Lower leg skin (tissue), 4 donors: Measurements from ENCODE around the gene MGA. TPM values are rescaled to one million over a fixed set of nuclear protein-coding genes. Genes with fewer than 3 reads are reported as not detected.

ENCODE experiments used
- DNase-seq, 2 donors: peaks; one replicate each; pipeline ENCODE4 v3.0.0-alpha.2; 2019; ENCODE audit warnings: low spot score in 2 of 2
- H3K4me3 ChIP-seq: fragments of 200-600 bp; sonication (generic); 2 replicates; pipeline ENCODE4 v1.5.1; 2017; ENCODE audit warnings: mild to moderate bottlenecking, low read depth; ENCODE audit not compliant: poor library complexity, severe bottlenecking
- CTCF ChIP-seq, 3 donors: fragments of 450-650 bp; IDR thresholded peaks; one replicate each; pipeline ENCODE4 v1.5.1; 2016; ENCODE audit warnings: antibody characterized with exemption in 3 of 3, mild to moderate bottlenecking in 3 of 3, moderate library complexity in 2 of 3
- POLR2A ChIP-seq, 2 donors: fragments of 450-650 bp; IDR thresholded peaks; one replicate each; pipeline ENCODE4 v1.6.1; 2016 to 2017; ENCODE audit warnings: antibody characterized with exemption in 2 of 2, mild to moderate bottlenecking in 1 of 2, moderate library complexity in 1 of 2
- WGBS, 2 donors: methylation state at CpG; one replicate each; pipeline ENCODE4 v1.1.5; 2018; 5-methylcytosine and 5-hydroxymethylcytosine counted together
- intact Hi-C: fragments of 100-400 bp; cut with DNase I; formaldehyde crosslinking; loops from one replicate; pipeline ENCODE4 v1.15.0; 2023; ENCODE audit warnings: low total_unique reads
- total RNA-seq, 4 donors: library from RNA; depleted of rRNA; stranded (reverse); fragments of >200 nt; gene quantifications; one replicate each; pipeline ENCODE4 v1.1.0, GENCODE V29; 2016

MGA gene
- total RNA-seq, 4 donors from 2014 or later: 17.2 to 24.1 (median 20.7) TPM

- intact Hi-C loops: loop anchor here (5.0 kb wide), 1 partner anchor 1113 kb away; no protein-coding TSS in a partner anchor
- no peak overlapping the region for H3K4me3 ChIP-seq
- DNase-seq: no peak
Measured at GRCh38 chr15:41805711-41806110, 145.5 kb downstream of the MGA start.

GRCh38 chr15:41806291-41807181, 146.3 kb downstream of the MGA start:
- WGBS, 2 donors: 49 to 53% methylated on average over 8 to 10 of the region's 10 CpGs
- intact Hi-C loops: loop anchor here (5.0 kb wide), 1 partner anchor 1114 kb away; no protein-coding TSS in a partner anchor
- no peak for DNase-seq
- no peak overlapping the region for H3K4me3 ChIP-seq
- TF ChIP-seq POLR2A (IDR thresholded peaks at IDR 0.05): no peak
- TF ChIP-seq CTCF (IDR thresholded peaks at IDR 0.05): no peak

More at GRCh38 chr15:41805711-41806110, 145.5 kb downstream of the MGA start:
- no peak for TF ChIP-seq POLR2A (IDR thresholded peaks at IDR 0.05)
- no peak for TF ChIP-seq CTCF (IDR thresholded peaks at IDR 0.05)
- WGBS, 2 donors: 62 to 63% methylated on average over 3 of the region's 3 CpGs

GRCh38 chr15:41809121-41809520, 148.9 kb downstream of the MGA start:
- DNase-seq: no peak
- WGBS, 2 donors: 71 to 78% methylated on average over 2 of the region's 2 CpGs
- no peak overlapping the region for H3K4me3 ChIP-seq
- TF ChIP-seq CTCF (IDR thresholded peaks at IDR 0.05) (no peak), POLR2A (IDR thresholded peaks at IDR 0.05) (no peak)
- intact Hi-C loops: loop anchor here (5.0 kb wide), 1 partner anchor 1117 kb away; no protein-coding TSS in a partner anchor

- WGBS, 2 donors: 52 to 56% methylated on average over 12 of the region's 12 CpGs
- no peak for TF ChIP-seq CTCF (IDR thresholded peaks at IDR 0.05)
- TF ChIP-seq POLR2A (IDR thresholded peaks at IDR 0.05): no peak
- no peak overlapping the region for H3K4me3 ChIP-seq
- no peak for DNase-seq
- intact Hi-C loops: loop anchor here (5.0 kb wide), 2 partner anchors 37 to 1117 kb away; partner anchors contain the start of gene MAPKBP1
Measured at GRCh38 chr15:41809526-41810220, 149.5 kb downstream of the MGA start.

GRCh38 chr15:41810651-41811431, 150.6 kb downstream of the MGA start:
- no peak for DNase-seq
- intact Hi-C loops: loop anchor here (5.0 kb wide), 1 partner anchor 39 kb away; the partner anchor contains the start of gene MAPKBP1
- TF ChIP-seq POLR2A (IDR thresholded peaks at IDR 0.05): no peak
- TF ChIP-seq CTCF (IDR thresholded peaks at IDR 0.05): no peak

More at GRCh38 chr15:41810651-41811431, 150.6 kb downstream of the MGA start:
- H3K4me3 ChIP-seq: no peak overlapping the region
- WGBS, 2 donors: 86 to 90% methylated on average over 5 of the region's 5 CpGs
